ENCODE results near the gene VCL. TPM values are rescaled to one million over a fixed set of nuclear protein-coding genes. Genes with fewer than 3 reads are reported as not detected.

VCL gene
- total RNA-seq, 8 experiments from 2014 or later = 15.9 to 105 (median 44.0) TPM

- H3K4me3 ChIP-seq = peak within 1 kb of the TSS; percentile 62 to 71 (median 65)
- ATAC-seq (replicated peaks in 6 of 8) = peak; percentile 58 to 69 (median 64)
- peak within 1 kb of the TSS; percentile 96 to 99 for H3K27ac ChIP-seq
- in situ Hi-C loops (cut with MboI; ENCODE audit: low pct_unique_long_range_greater_than_20kb in 2 of 9, low sequenced_read_pairs in 9 of 9, unreplicated experiment in 9 of 9) = no loop called here
- 0 to 1% (median 0%) methylated on average over 6 to 16 of the region's 32 CpGs; no CpG with 5 or more reads in 5 of the 10 experiments for WGBS, 10 experiments
- H3K4me1 ChIP-seq (replicated peaks in 1 of 2) = peaks cover 2 to 18% of the 10 kb centered on the region in 2 donors
Observed at GRCh38 chr10:74150204-74150989, 152.5 kb downstream of the VCL start, which contains the start of gene AP3M1. TSS of gene AP3M1 (minus strand) at chr10:74150828. CDS start at chr10:74138379, 12,449 bp downstream.

GRCh38 chr10:74150990-74151878, 153.3 kb downstream of the VCL start, which contains the start of gene ADK:
TSS of gene ADK (plus strand) at chr10:74151221. CDS start at chr10:74151279, 58 bp downstream.
- peak; percentile 91 to 93 (median 92) for ATAC-seq (replicated peaks in 6 of 8)
- Histone ChIP-seq H3K27ac (peak within 1 kb of the TSS; percentile 96 to 99), H3K4me1 (replicated peaks in 1 of 2) (peaks cover 2 to 18% of the 10 kb centered on the region in 2 donors), H3K4me3 (peak within 1 kb of the TSS; percentile 62 to 71 (median 65))
- in situ Hi-C loops (cut with MboI; ENCODE audit: low pct_unique_long_range_greater_than_20kb in 2 of 9, low sequenced_read_pairs in 9 of 9, unreplicated experiment in 9 of 9) = no loop called here
- 0 to 7% (median 0%) methylated on average over 2 to 14 of the region's 57 CpGs; no CpG with 5 or more reads in 2 of the 10 experiments for WGBS, 10 experiments

GRCh38 chr10:74151879-74152722, 154.2 kb downstream of the VCL start:
- in situ Hi-C loops (cut with MboI; ENCODE audit: low pct_unique_long_range_greater_than_20kb in 2 of 9, low sequenced_read_pairs in 9 of 9, unreplicated experiment in 9 of 9) = no loop called here
- Histone ChIP-seq H3K4me1 (replicated peaks in 1 of 2) (peaks cover 2 to 18% of the 10 kb centered on the region in 2 donors), H3K4me3 (peak overlapping the region; percentile 62 to 71 (median 65)), H3K27ac (no peak overlapping the region)
- no peak for ATAC-seq (replicated peaks in 6 of 8)
- 0 to 38% (median 7%) methylated on average over 3 to 5 of the region's 5 CpGs; no CpG with 5 or more reads in 1 of the 10 experiments for WGBS, 10 experiments

- in situ Hi-C loops (cut with MboI; ENCODE audit: low pct_unique_long_range_greater_than_20kb in 2 of 9, low sequenced_read_pairs in 9 of 9, unreplicated experiment in 9 of 9) = no loop called here
- WGBS, 10 experiments = 28 to 100% (median 67%) methylated on average over 1 to 4 of the region's 4 CpGs
- ATAC-seq (replicated peaks in 6 of 8) = no peak
- Histone ChIP-seq H3K4me1 (replicated peaks in 1 of 2) (peaks cover 2 to 18% of the 10 kb centered on the region in 2 donors), H3K27ac (no peak overlapping the region), H3K4me3 (no peak overlapping the region)
Observed at GRCh38 chr10:74153123-74153522, 155.2 kb downstream of the VCL start.

- peaks cover 2 to 18% of the 10 kb centered on the region in 2 donors for H3K4me1 ChIP-seq (replicated peaks in 1 of 2)
- no peak overlapping the region for H3K4me3 ChIP-seq
- no peak for ATAC-seq (replicated peaks in 6 of 8)
- WGBS, 10 experiments = 77 to 100% (median 88%) methylated on average over 3 to 4 of the region's 4 CpGs; no CpG with 5 or more reads in 3 of the 10 experiments
- no peak overlapping the region for H3K27ac ChIP-seq
- in situ Hi-C loops (cut with MboI; ENCODE audit: low pct_unique_long_range_greater_than_20kb in 2 of 9, low sequenced_read_pairs in 9 of 9, unreplicated experiment in 9 of 9) = no loop called here
Observed at GRCh38 chr10:74153676-74154075, 155.8 kb downstream of the VCL start.

GRCh38 chr10:74156919-74157289, 159.0 kb downstream of the VCL start:
- WGBS, 10 experiments = 26 to 100% (median 82%) methylated on average over 1 to 2 of the region's 2 CpGs
- no peak overlapping the region for H3K27ac ChIP-seq
- no peak overlapping the region for H3K4me3 ChIP-seq
- H3K4me1 ChIP-seq (replicated peaks in 1 of 2) = peaks cover 2 to 12% of the 10 kb centered on the region in 2 donors
- no peak for ATAC-seq (replicated peaks in 6 of 8)
- in situ Hi-C loops (cut with MboI; ENCODE audit: low pct_unique_long_range_greater_than_20kb in 2 of 9, low sequenced_read_pairs in 9 of 9, unreplicated experiment in 9 of 9) = no loop called here

GRCh38 chr10:74160013-74160412, 162.1 kb downstream of the VCL start:
- in situ Hi-C loops (cut with MboI; ENCODE audit: low pct_unique_long_range_greater_than_20kb in 2 of 9, low sequenced_read_pairs in 9 of 9, unreplicated experiment in 9 of 9) = no loop called here
- Histone ChIP-seq H3K27ac (no peak overlapping the region), H3K4me3 (no peak overlapping the region), H3K4me1 (replicated peaks in 1 of 2) (no peaks in the 10 kb centered on the region)
- peak in 3 of 8 experiments; percentile 34 to 61 (median 50) for ATAC-seq (replicated peaks in 6 of 8)
- WGBS, 10 experiments = 80 to 100% (median 89%) methylated on average over 3 of the region's 3 CpGs; no CpG with 5 or more reads in 5 of the 10 experiments

GRCh38 chr10:74163319-74164068, 165.6 kb downstream of the VCL start:
- 72 to 95% (median 89%) methylated on average over 2 to 3 of the region's 3 CpGs; no CpG with 5 or more reads in 1 of the 10 experiments for WGBS, 10 experiments
- Histone ChIP-seq H3K4me3 (no peak overlapping the region), H3K27ac (no peak overlapping the region), H3K4me1 (replicated peaks in 1 of 2) (no peaks in the 10 kb centered on the region)
- in situ Hi-C loops (cut with MboI; ENCODE audit: low pct_unique_long_range_greater_than_20kb in 2 of 9, low sequenced_read_pairs in 9 of 9, unreplicated experiment in 9 of 9) = no loop called here
- no peak for ATAC-seq (replicated peaks in 6 of 8)

GRCh38 chr10:74164716-74165529, 167.0 kb downstream of the VCL start:
- H3K4me1 ChIP-seq (replicated peaks in 1 of 2) = no peaks in the 10 kb centered on the region
- H3K27ac ChIP-seq = no peak overlapping the region
- WGBS, 10 experiments = 43 to 100% (median 87%) methylated on average over 1 to 6 of the region's 6 CpGs
- no peak for ATAC-seq (replicated peaks in 6 of 8)
- in situ Hi-C loops (cut with MboI; ENCODE audit: low pct_unique_long_range_greater_than_20kb in 2 of 9, low sequenced_read_pairs in 9 of 9, unreplicated experiment in 9 of 9) = no loop called here
- no peak overlapping the region for H3K4me3 ChIP-seq

- no peak overlapping the region for H3K27ac ChIP-seq
- peak in 1 of 8 experiments; percentile 54 for ATAC-seq (replicated peaks in 6 of 8)
- WGBS, 10 experiments = 6 to 100% (median 79%) methylated on average over 2 of the region's 2 CpGs; no CpG with 5 or more reads in 5 of the 10 experiments
- H3K4me1 ChIP-seq (replicated peaks in 1 of 2) = no peaks in the 10 kb centered on the region
- no peak overlapping the region for H3K4me3 ChIP-seq
- in situ Hi-C loops (cut with MboI; ENCODE audit: low pct_unique_long_range_greater_than_20kb in 2 of 9, low sequenced_read_pairs in 9 of 9, unreplicated experiment in 9 of 9) = no loop called here
Observed at GRCh38 chr10:74165530-74165901, 167.6 kb downstream of the VCL start.

GRCh38 chr10:74167443-74167842, 169.5 kb downstream of the VCL start:
- WGBS, 10 experiments = 60 to 100% (median 100%) methylated on average over 1 of the region's 1 CpG; no CpG with 5 or more reads in 4 of the 10 experiments
- Histone ChIP-seq H3K27ac (no peak overlapping the region), H3K4me3 (no peak overlapping the region), H3K4me1 (replicated peaks in 1 of 2) (no peaks in the 10 kb centered on the region)
- ATAC-seq (replicated peaks in 6 of 8) = no peak
- in situ Hi-C loops (cut with MboI; ENCODE audit: low pct_unique_long_range_greater_than_20kb in 2 of 9, low sequenced_read_pairs in 9 of 9, unreplicated experiment in 9 of 9) = no loop called here
